ENCODE results near the gene SCAND1.

- TF ChIP-seq YY1 (IDR thresholded peaks at IDR 0.05; ENCODE audit: insufficient read depth, insufficient read length): no peak
- no peak for TF ChIP-seq ZNF274 (IDR thresholded peaks at IDR 0.05; ENCODE audit: low read depth, low read length)
These were observed 709 bp downstream of the SCAND1 start for GRCh38 chr20:35953387-35954199.
